Spleen (tissue), 7 donors: Measurements from ENCODE around the gene MYO7A.

Experiments used
- CTCF ChIP-seq, 11 experiments: fragments of 200-600 bp in 7 of 11; fragments of 450-650 bp in 4 of 11; sonication (generic) in 4 of 11; IDR thresholded peaks in 8 of 11; conservative IDR thresholded peaks in 3 of 11; 1 replicate in 7 of 11; 2 replicates in 4 of 11; pipeline versions ENCODE4 v1.4.0 to v1.8.0; 2016 to 2021; ENCODE audit warnings: antibody characterized with exemption in 11 of 11, inconsistent platforms in 4 of 11, mild to moderate bottlenecking in 1 of 11
- POLR2A ChIP-seq, 3 donors: fragments of 450-650 bp; IDR thresholded peaks; one replicate each; pipeline ENCODE4 v1.5.1; 2017; ENCODE audit warnings: antibody characterized with exemption in 3 of 3, mild to moderate bottlenecking in 1 of 3
- donor health status: DM: no; HTN: no; CAD: no; lungs with moderate emphysema.
- donor health status: DM: no; HTN: no; CAD: no.
- donor health status: DM: no; HTN: no; CAD: no.

GRCh38 chr11:77131560-77131959, 3.5 kb downstream of the MYO7A start:
- TF ChIP-seq CTCF (IDR thresholded peaks at IDR 0.05 in 8 of 11, conservative IDR thresholded peaks at IDR 0.05 in 3 of 11), result no peak
- no peak for TF ChIP-seq POLR2A (IDR thresholded peaks at IDR 0.05)
